Neural cell (in vitro differentiated cells): ENCODE results near the gene DBNDD2. TPM values are rescaled to one million over a fixed set of nuclear protein-coding genes. Genes with fewer than 3 reads are reported as not detected.

Experiments
- H2AFZ ChIP-seq: fragments of 200-600, 300-800 bp; sonication (generic), shearing (Covaris generic); 2 replicates; pipeline ENCODE4 v1.6.0; 2014; ENCODE audit warnings: low read depth, mild to moderate bottlenecking, antibody characterized with exemption, low read length, moderate library complexity
- H3F3A ChIP-seq: fragments of 200-600 bp; shearing (Covaris generic); 2 replicates; pipeline ENCODE4 v1.6.1; 2016; ENCODE audit warnings: mild to moderate bottlenecking, moderate library complexity, mixed read lengths, antibody characterized with exemption, low read length; ENCODE audit not compliant: insufficient read depth, poor library complexity, severe bottlenecking
- H3K27ac ChIP-seq: fragments of 200-600, 300-800 bp; sonication (generic), shearing (Covaris generic); 2 replicates; pipeline ENCODE4 v1.5.1; 2014; ENCODE audit warnings: mild to moderate bottlenecking, low read length, moderate library complexity
- H3K27me3 ChIP-seq: fragments of 300-800, 200-600 bp; sonication (generic), shearing (Covaris generic); 2 replicates; pipeline ENCODE4 v1.6.0; 2014; ENCODE audit warnings: mild to moderate bottlenecking, low read depth, low read length, moderate library complexity; ENCODE audit not compliant: insufficient read depth
- H3K36me3 ChIP-seq: fragments of 300-800, 200-600 bp; sonication (generic), shearing (Covaris generic); 2 replicates; pipeline ENCODE4 v1.5.1; 2014; ENCODE audit warnings: mild to moderate bottlenecking, antibody characterized with exemption, low read length, moderate library complexity; ENCODE audit not compliant: insufficient read depth
- H3K4me2 ChIP-seq: fragments of 300-800, 200-600 bp; sonication (generic), shearing (Covaris generic); 2 replicates; pipeline ENCODE4 v1.6.0; 2014; ENCODE audit warnings: mild to moderate bottlenecking, low read length
- H3K4me3 ChIP-seq: fragments of 300-800, 200-600 bp; sonication (generic), shearing (Covaris generic); 2 replicates; pipeline ENCODE4 v1.5.1; 2014; ENCODE audit warnings: mild to moderate bottlenecking, low read length, moderate library complexity
- H3K79me2 ChIP-seq: fragments of 200-600 bp; shearing (Covaris generic); replicated peaks from 2 replicates; pipeline ENCODE4 v1.6.0; 2014; ENCODE audit warnings: mild to moderate bottlenecking, low read length, moderate library complexity; ENCODE audit not compliant: insufficient read depth
- H3K9ac ChIP-seq: fragments of 300-800, 200-600 bp; sonication (generic), shearing (Covaris generic); 2 replicates; pipeline ENCODE4 v1.6.1; 2016; ENCODE audit warnings: mild to moderate bottlenecking, low read length, mixed read lengths
- H3K9me2 ChIP-seq: fragments of 200-600 bp; shearing (Covaris generic); 2 replicates; pipeline ENCODE4 v1.6.1; 2016; ENCODE audit warnings: mild to moderate bottlenecking, low read length, mixed read lengths; ENCODE audit not compliant: insufficient read depth
- H3K9me3 ChIP-seq: fragments of 200-600, 300-800 bp; sonication (generic), shearing (Covaris generic); 2 replicates; pipeline ENCODE4 v1.6.1; 2016; ENCODE audit warnings: mild to moderate bottlenecking, mixed run types, low read length, moderate library complexity, mixed read lengths
- H4K20me1 ChIP-seq: fragments of 200-600 bp; shearing (Covaris generic); 2 replicates; pipeline ENCODE4 v1.6.1; 2016; ENCODE audit warnings: mild to moderate bottlenecking, mixed run types; ENCODE audit not compliant: insufficient read depth
- CTCF ChIP-seq: fragments of 450-650 bp; IDR thresholded peaks from 2 replicates; pipeline ENCODE4 v1.5.1; 2014; ENCODE audit warnings: antibody characterized with exemption, mild to moderate bottlenecking, moderate library complexity; ENCODE audit not compliant: poor library complexity, severe bottlenecking
- EP300 ChIP-seq: fragments of 450-650 bp; conservative IDR thresholded peaks from 2 replicates; pipeline ENCODE4 v1.6.1; 2014; ENCODE audit warnings: antibody characterized with exemption, mild to moderate bottlenecking, moderate library complexity; ENCODE audit not compliant: poor library complexity, severe bottlenecking
- EZH2 ChIP-seq: fragments of 200-600, 300-800 bp; shearing (Covaris generic), sonication (generic); IDR thresholded peaks from 2 replicates; pipeline ENCODE4 v1.6.1; 2014; ENCODE audit warnings: antibody characterized with exemption, low read length, borderline replicate concordance, mild to moderate bottlenecking; ENCODE audit not compliant: insufficient read depth, poor library complexity, severe bottlenecking
- MXI1 ChIP-seq: fragments of 450-650 bp; conservative IDR thresholded peaks from 2 replicates; pipeline ENCODE4 v1.6.1; 2014; ENCODE audit warnings: antibody characterized with exemption, mild to moderate bottlenecking; ENCODE audit not compliant: poor library complexity, severe bottlenecking
- POLR2AphosphoS5 ChIP-seq: IDR thresholded peaks from 2 replicates; pipeline ENCODE4 v1.6.1; 2012
- RAD21 ChIP-seq: fragments of 450-650 bp; conservative IDR thresholded peaks from 2 replicates; pipeline ENCODE4 v1.6.1; 2014; ENCODE audit warnings: antibody characterized with exemption, mild to moderate bottlenecking, moderate library complexity
- REST ChIP-seq: IDR thresholded peaks from 2 replicates; pipeline ENCODE4 v1.6.1; 2012; ENCODE audit warnings: borderline replicate concordance
- SMC3 ChIP-seq: fragments of 450-650 bp; conservative IDR thresholded peaks from 2 replicates; pipeline ENCODE4 v1.6.1; 2014; ENCODE audit warnings: antibody characterized with exemption, mild to moderate bottlenecking, moderate library complexity; ENCODE audit not compliant: poor library complexity
- TAF1 ChIP-seq: IDR thresholded peaks from 2 replicates; pipeline ENCODE4 v1.6.1; 2012; ENCODE audit warnings: low read depth
- polyA plus RNA-seq: library from polyadenylated mRNA; depleted of rRNA; stranded (reverse); fragments of >200 nt; gene quantifications from 2 replicates; pipeline ENCODE4 v1.2.3, GENCODE V29; 2014

DBNDD2 gene
- polyA plus RNA-seq, 1 donor from 2014 or later = 9.1 TPM

- TF ChIP-seq MXI1 (peak; percentile 34), EP300 (no peak)
- Histone ChIP-seq H4K20me1 (no peaks in the 10 kb centered on the region), H3K27ac (no peak overlapping the region), H3F3A (no peaks in the 10 kb centered on the region), H2AFZ (peak overlapping the region; percentile 45), H3K9me2 (no peaks in the 10 kb centered on the region), H3K36me3 (no peaks in the 10 kb centered on the region), H3K27me3 (peaks cover 19% of the 10 kb centered on the region), H3K4me3 (peak overlapping the region; percentile 86), H3K9me3 (no peaks in the 10 kb centered on the region), H3K4me2 (peak overlapping the region; percentile 51), H3K9ac (peak overlapping the region; percentile 70), H3K79me2 (no peaks in the 10 kb centered on the region)
Observed at GRCh38 chr20:45406260-45407066, 1.6 kb upstream of the DBNDD2 start.

- peak overlapping the region; percentile 70 for H3K9ac ChIP-seq
- H3K27me3 ChIP-seq = peaks cover 19% of the 10 kb centered on the region
- no peaks in the 10 kb centered on the region for H3K79me2 ChIP-seq
- H3K27ac ChIP-seq = no peak overlapping the region
- H3K4me3 ChIP-seq = peak overlapping the region; percentile 86
- H3K4me2 ChIP-seq = peak overlapping the region; percentile 51
- no peaks in the 10 kb centered on the region for H3F3A ChIP-seq
- H3K9me3 ChIP-seq = no peaks in the 10 kb centered on the region
- peak overlapping the region; percentile 45 for H2AFZ ChIP-seq
- no peaks in the 10 kb centered on the region for H4K20me1 ChIP-seq
- no peak for TF ChIP-seq EZH2
- TF ChIP-seq MXI1 = no peak
- TF ChIP-seq TAF1 = no peak
- peak; percentile 50 for TF ChIP-seq POLR2AphosphoS5
- no peaks in the 10 kb centered on the region for H3K36me3 ChIP-seq
- no peaks in the 10 kb centered on the region for H3K9me2 ChIP-seq
Observed at GRCh38 chr20:45407067-45407745, 883 bp upstream of the DBNDD2 start.

GRCh38 chr20:45408646-45409213 lies 641 bp downstream of the DBNDD2 start:
- Histone ChIP-seq H2AFZ (no peak overlapping the region), H3F3A (no peaks in the 10 kb centered on the region), H3K9me2 (no peaks in the 10 kb centered on the region), H3K9me3 (no peaks in the 10 kb centered on the region), H3K79me2 (no peaks in the 10 kb centered on the region), H3K9ac (no peak overlapping the region), H3K27me3 (peaks cover 19% of the 10 kb centered on the region), H3K27ac (no peak overlapping the region), H3K4me3 (no peak overlapping the region), H4K20me1 (no peaks in the 10 kb centered on the region), H3K4me2 (no peak overlapping the region), H3K36me3 (no peaks in the 10 kb centered on the region)
- TF ChIP-seq POLR2AphosphoS5 (no peak), EZH2 (no peak), REST (no peak), TAF1 (no peak), CTCF (no peak), SMC3 (no peak), RAD21 (no peak), MXI1 (no peak)
